Left ventricle myocardium inferior (tissue), 1 donor: ENCODE measurements around the gene PTPRCAP. TPM values are rescaled to one million over a fixed set of nuclear protein-coding genes. Genes with fewer than 3 reads are reported as not detected.

Experiments
- DNase-seq: peaks from one replicate; pipeline ENCODE4 v3.0.0-alpha.2; 2020
- H3K27ac ChIP-seq: fragments of 200-600 bp; replicated peaks from 2 replicates; pipeline ENCODE4 v1.8.0; 2021
- H3K27me3 ChIP-seq: fragments of 200-600 bp; 2 replicates; pipeline ENCODE4 v1.8.0; 2021; ENCODE audit warnings: low read depth
- H3K36me3 ChIP-seq: fragments of 200-600 bp; 2 replicates; pipeline ENCODE4 v1.8.0; 2021
- H3K4me1 ChIP-seq: fragments of 200-600 bp; 2 replicates; pipeline ENCODE4 v1.8.0; 2021
- H3K4me3 ChIP-seq: fragments of 200-600 bp; 2 replicates; pipeline ENCODE4 v1.8.0; 2021; ENCODE audit warnings: mild to moderate bottlenecking, moderate library complexity
- H3K9me3 ChIP-seq: fragments of 200-600 bp; replicated peaks from 2 replicates; pipeline ENCODE4 v1.8.0; 2021
- CTCF ChIP-seq: fragments of 200-600 bp; IDR thresholded peaks from 2 replicates; pipeline ENCODE4 v1.8.0; 2021; ENCODE audit warnings: antibody characterized with exemption, mild to moderate bottlenecking, borderline replicate concordance
- intact Hi-C: fragments of 100-400 bp; cut with micrococcal nuclease; formaldehyde crosslinking; loops from one replicate; pipeline ENCODE4 v1.11.0; 2022
- total RNA-seq: library from RNA; stranded (reverse); fragmentation: NEBNext Ultra II Directional; extraction: Animal tissue kit (Norgen Biotek cat#: 25700); gene quantifications from one replicate; pipeline ENCODE4 v1.2.1, GENCODE V29; 2021
- donor health status: DM: no; HTN: yes; CAD: no; lungs with severe emphysema.

The PTPRCAP gene
- total RNA-seq, 1 donor from 2014 or later: 0.60 TPM

- intact Hi-C loops: no loop called here
- no peak for DNase-seq
Measured at GRCh38 chr11:67458266-67458665, 20.8 kb upstream of the PTPRCAP start.

GRCh38 chr11:67457453-67457852, 20.0 kb upstream of the PTPRCAP start:
- TF ChIP-seq CTCF: no peak
- Histone ChIP-seq H3K27me3 (no peaks in the 10 kb centered on the region), H3K4me3 (no peak overlapping the region), H3K27ac (no peak overlapping the region), H3K4me1 (peaks cover 6% of the 10 kb centered on the region), H3K36me3 (no peaks in the 10 kb centered on the region), H3K9me3 (no peaks in the 10 kb centered on the region)
- no peak for DNase-seq
- intact Hi-C loops: no loop called here

More at GRCh38 chr11:67458266-67458665, 20.8 kb upstream of the PTPRCAP start:
- H3K9me3 ChIP-seq: no peaks in the 10 kb centered on the region
- H3K27ac ChIP-seq: no peak overlapping the region
- H3K27me3 ChIP-seq: no peaks in the 10 kb centered on the region
- peaks cover 2% of the 10 kb centered on the region for H3K4me1 ChIP-seq
- no peak for TF ChIP-seq CTCF
- H3K36me3 ChIP-seq: no peaks in the 10 kb centered on the region
- no peak overlapping the region for H3K4me3 ChIP-seq

- intact Hi-C loops: no loop called here
- Histone ChIP-seq H3K27ac (no peak overlapping the region), H3K9me3 (no peaks in the 10 kb centered on the region), H3K27me3 (no peaks in the 10 kb centered on the region), H3K4me1 (peaks cover 9% of the 10 kb centered on the region), H3K4me3 (no peak overlapping the region), H3K36me3 (no peaks in the 10 kb centered on the region)
- DNase-seq: no peak
- TF ChIP-seq CTCF: no peak
Measured at GRCh38 chr11:67456068-67456705, 18.7 kb upstream of the PTPRCAP start.

GRCh38 chr11:67455054-67455453, 17.6 kb upstream of the PTPRCAP start, which contains the start of gene CABP4:
Gene CABP4, plus strand, starts transcription at chr11:67455354. Its CDS starts 70 bp downstream, at chr11:67455424.
- no peak within 1 kb of the TSS for H3K4me3 ChIP-seq
- no peak for TF ChIP-seq CTCF
- intact Hi-C loops: no loop called here
- H3K27me3 ChIP-seq: no peaks in the 10 kb centered on the region
- H3K9me3 ChIP-seq: no peaks in the 10 kb centered on the region
- no peak for DNase-seq
- H3K36me3 ChIP-seq: no peaks in the 10 kb centered on the region
- no peak within 1 kb of the TSS for H3K27ac ChIP-seq
- peaks cover 9% of the 10 kb centered on the region for H3K4me1 ChIP-seq

- no peak for DNase-seq
- no peak overlapping the region for H3K27ac ChIP-seq
Measured at GRCh38 chr11:67453816-67454732, 16.6 kb upstream of the PTPRCAP start.

More at GRCh38 chr11:67453816-67454732, 16.6 kb upstream of the PTPRCAP start:
- TF ChIP-seq CTCF: no peak
- Histone ChIP-seq H3K36me3 (no peaks in the 10 kb centered on the region), H3K27me3 (no peaks in the 10 kb centered on the region), H3K4me3 (no peak overlapping the region), H3K4me1 (peaks cover 9% of the 10 kb centered on the region), H3K9me3 (no peaks in the 10 kb centered on the region)
- intact Hi-C loops: no loop called here
